Lower leg skin (tissue), 4 donors: ENCODE data around the gene RAB5B. TPM values are rescaled to one million over a fixed set of nuclear protein-coding genes. Genes with fewer than 3 reads are reported as not detected.
"Not testable (repeated sequence)": the region's sequence is repeated elsewhere in the genome, so short reads cannot be mapped to it uniquely, and the experiment has no call there.

Experiments
- DNase-seq, 2 donors: peaks; one replicate each; pipeline ENCODE4 v3.0.0-alpha.2; 2019; ENCODE audit warnings: low spot score in 2 of 2
- H3K4me3 ChIP-seq: fragments of 200-600 bp; sonication (generic); 2 replicates; pipeline ENCODE4 v1.5.1; 2017; ENCODE audit warnings: mild to moderate bottlenecking, low read depth; ENCODE audit not compliant: poor library complexity, severe bottlenecking
- POLR2A ChIP-seq, 2 donors: fragments of 450-650 bp; IDR thresholded peaks; one replicate each; pipeline ENCODE4 v1.6.1; 2016 to 2017; ENCODE audit warnings: antibody characterized with exemption in 2 of 2, mild to moderate bottlenecking in 1 of 2, moderate library complexity in 1 of 2
- WGBS, 2 donors: methylation state at CpG; one replicate each; pipeline ENCODE4 v1.1.5; 2018; 5-methylcytosine and 5-hydroxymethylcytosine counted together
- intact Hi-C: fragments of 100-400 bp; cut with DNase I; formaldehyde crosslinking; loops from one replicate; pipeline ENCODE4 v1.15.0; 2023; ENCODE audit warnings: low total_unique reads
- total RNA-seq, 4 donors: library from RNA; depleted of rRNA; stranded (reverse); fragments of >200 nt; gene quantifications; one replicate each; pipeline ENCODE4 v1.1.0, GENCODE V29; 2016
- TF ChIP-seq, protein P1 (sequence below), 3 donors: fragments of 450-650 bp; IDR thresholded peaks; one replicate each; pipeline ENCODE4 v1.5.1; 2016; ENCODE audit warnings: antibody characterized with exemption in 3 of 3, mild to moderate bottlenecking in 3 of 3, moderate library complexity in 2 of 3

The RAB5B gene
- total RNA-seq, 4 donors from 2014 or later = 96.9 to 141 (median 129) TPM

DNA sequence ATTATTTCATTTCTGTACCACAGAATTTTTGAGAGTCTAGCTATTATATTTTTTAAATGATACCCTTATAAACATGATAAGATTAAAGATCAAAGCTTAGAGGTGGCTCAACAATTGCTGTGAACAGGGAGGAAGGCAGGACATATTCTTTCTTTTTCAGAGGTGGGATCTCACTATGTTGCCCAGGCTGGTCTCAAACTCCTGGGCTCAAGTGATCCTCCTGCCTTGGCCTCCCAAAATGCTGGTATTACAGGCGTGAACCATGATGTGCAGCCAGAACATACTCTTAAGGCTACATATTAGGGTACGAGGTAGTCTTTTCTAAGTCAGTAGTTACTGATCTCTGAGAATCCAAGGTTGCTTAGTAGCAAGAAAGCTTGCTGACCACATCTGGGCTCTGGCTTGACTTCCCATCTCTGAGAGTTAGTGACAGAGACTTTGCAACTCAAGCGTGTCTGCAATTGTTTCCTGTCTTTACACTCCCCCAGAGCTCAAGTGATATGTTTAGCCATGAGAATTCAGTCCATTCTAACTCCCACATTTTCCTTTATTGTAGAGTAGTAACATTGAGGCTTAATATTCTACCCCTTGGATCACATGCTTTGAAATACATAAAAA lies 8.6 kb downstream of the RAB5B start:
- TF ChIP-seq, protein P1, sequence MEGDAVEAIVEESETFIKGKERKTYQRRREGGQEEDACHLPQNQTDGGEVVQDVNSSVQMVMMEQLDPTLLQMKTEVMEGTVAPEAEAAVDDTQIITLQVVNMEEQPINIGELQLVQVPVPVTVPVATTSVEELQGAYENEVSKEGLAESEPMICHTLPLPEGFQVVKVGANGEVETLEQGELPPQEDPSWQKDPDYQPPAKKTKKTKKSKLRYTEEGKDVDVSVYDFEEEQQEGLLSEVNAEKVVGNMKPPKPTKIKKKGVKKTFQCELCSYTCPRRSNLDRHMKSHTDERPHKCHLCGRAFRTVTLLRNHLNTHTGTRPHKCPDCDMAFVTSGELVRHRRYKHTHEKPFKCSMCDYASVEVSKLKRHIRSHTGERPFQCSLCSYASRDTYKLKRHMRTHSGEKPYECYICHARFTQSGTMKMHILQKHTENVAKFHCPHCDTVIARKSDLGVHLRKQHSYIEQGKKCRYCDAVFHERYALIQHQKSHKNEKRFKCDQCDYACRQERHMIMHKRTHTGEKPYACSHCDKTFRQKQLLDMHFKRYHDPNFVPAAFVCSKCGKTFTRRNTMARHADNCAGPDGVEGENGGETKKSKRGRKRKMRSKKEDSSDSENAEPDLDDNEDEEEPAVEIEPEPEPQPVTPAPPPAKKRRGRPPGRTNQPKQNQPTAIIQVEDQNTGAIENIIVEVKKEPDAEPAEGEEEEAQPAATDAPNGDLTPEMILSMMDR (IDR thresholded peaks at IDR 0.05) = no peak
- no peak for TF ChIP-seq POLR2A (IDR thresholded peaks at IDR 0.05)
- no peak for DNase-seq
- intact Hi-C loops = no loop called here
- H3K4me3 ChIP-seq = no peak overlapping the region
- 70 to 80% methylated on average over 3 of the region's 3 CpGs for WGBS, 2 donors

DNA sequence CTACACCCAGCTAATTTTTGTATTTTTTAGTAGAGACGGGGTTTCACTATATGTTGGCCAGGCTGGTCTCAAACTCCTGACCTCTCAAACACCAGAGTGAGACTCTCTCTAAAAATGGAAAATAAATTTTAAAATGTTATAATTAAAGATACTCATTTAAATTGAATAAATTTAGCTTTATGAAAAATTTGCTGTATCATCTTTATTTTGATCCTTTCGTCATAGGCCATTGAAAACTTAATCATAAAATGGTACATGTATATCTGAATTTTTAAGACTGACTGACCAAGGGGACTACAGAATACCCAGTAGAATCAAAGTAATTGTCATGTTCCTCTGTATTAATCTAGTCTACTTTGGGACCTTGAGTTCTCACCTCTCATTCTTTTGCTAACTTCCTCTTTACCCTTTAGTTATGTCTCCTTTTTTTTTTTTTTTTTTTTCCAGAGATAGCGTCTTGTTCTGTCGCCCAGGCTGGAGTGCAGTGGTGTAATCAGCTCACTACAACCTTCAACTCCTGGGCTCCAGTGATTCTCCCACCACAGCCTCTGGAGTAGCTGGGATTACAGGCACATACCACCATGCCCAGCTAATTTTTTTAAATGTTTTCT lies 9.5 kb downstream of the RAB5B start:
- TF ChIP-seq POLR2A (IDR thresholded peaks at IDR 0.05) = no peak
- TF ChIP-seq, protein P1 (IDR thresholded peaks at IDR 0.05) = no peak
- DNase-seq = no peak
- WGBS, 2 donors = 81 to 83% methylated on average over 4 of the region's 4 CpGs
- H3K4me3 ChIP-seq = no peak overlapping the region
- intact Hi-C loops = no loop called here

DNA sequence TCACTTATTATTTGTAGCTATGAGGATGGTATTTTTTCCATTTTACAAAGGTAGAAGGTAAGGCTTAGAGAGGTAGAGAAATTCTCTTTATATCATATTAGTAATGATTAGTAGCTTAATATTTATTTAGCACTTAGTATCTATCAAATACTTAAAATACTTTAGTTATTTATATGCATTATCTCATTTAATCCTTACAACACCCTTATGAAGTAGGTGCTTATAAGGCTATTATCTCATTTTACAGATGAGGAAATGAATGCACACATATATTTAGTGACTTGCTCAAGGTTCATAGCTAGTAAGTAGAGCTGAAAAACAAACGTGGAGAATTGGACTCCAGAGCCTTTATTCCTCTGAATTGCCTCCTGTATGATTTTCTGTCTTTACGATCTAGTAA lies 11.0 kb downstream of the RAB5B start:
- DNase-seq = no peak
- WGBS, 2 donors = 69 to 76% methylated on average over 2 of the region's 2 CpGs
- no peak overlapping the region for H3K4me3 ChIP-seq
- TF ChIP-seq, protein P1 (IDR thresholded peaks at IDR 0.05) = no peak
- no peak for TF ChIP-seq POLR2A (IDR thresholded peaks at IDR 0.05)
- intact Hi-C loops = no loop called here

DNA sequence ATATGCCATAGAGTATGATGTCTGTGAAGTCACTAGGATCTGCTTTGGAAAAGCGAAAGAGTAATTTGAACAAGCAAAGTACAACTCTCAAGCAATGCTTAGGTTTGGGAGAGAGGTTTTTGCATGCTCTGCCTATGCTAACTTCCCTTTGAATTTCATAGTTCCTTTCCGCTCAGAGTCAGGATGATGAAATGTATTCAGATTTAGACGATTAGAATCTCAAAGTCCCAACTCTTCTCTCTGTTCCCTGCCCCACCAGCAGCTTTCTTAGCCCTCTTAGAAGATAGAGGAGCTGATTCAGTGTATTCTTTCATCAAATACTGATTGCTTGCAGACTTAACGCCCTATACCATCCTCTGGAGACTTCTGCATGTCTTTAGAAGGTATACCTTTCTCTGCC lies 11.5 kb downstream of the RAB5B start:
- TF ChIP-seq, protein P1 (IDR thresholded peaks at IDR 0.05) = no peak
- no peak for TF ChIP-seq POLR2A (IDR thresholded peaks at IDR 0.05)
- intact Hi-C loops = no loop called here
- 91 to 93% methylated on average over 4 of the region's 4 CpGs for WGBS, 2 donors
- DNase-seq = no peak
- no peak overlapping the region for H3K4me3 ChIP-seq

DNA sequence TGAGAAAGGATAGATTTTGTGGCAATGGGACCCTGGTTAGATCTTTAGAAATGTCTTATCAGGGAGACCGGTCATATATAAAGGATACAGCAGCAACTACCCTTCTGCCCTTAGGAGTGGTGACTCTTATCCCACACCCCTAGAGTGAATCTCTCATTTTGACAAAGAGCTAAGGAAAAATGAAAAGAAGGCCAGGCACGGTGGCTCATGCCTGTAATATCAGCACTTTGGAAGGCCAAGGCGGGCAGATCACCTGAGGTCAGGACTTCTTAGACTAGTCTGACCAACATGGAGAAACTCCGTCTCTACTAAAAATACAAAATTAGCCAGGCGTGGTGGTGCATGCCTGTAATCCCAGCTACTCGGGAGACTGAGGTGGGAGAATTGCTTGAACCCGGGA lies 12.1 kb downstream of the RAB5B start:
- intact Hi-C loops = not testable (repeated sequence)

DNA sequence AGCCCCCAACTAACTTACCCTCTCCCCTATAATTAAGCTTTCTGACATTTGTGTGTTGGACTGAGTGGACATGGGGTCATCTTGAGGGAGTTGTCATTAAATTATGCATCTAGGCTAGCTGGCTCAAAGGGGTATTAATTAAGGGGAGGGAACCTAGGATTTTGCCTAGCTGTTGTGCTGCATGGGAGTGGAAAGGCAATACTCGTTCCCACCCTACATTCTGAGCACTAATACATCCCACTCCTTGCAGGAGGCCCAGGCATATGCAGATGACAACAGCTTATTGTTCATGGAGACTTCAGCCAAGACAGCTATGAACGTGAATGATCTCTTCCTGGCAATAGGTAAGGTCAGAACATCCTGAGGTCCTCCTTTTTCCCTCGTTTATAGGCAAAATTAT lies 17.2 kb downstream of the RAB5B start:
- intact Hi-C loops = no loop called here
- no peak overlapping the region for H3K4me3 ChIP-seq
- no peak for DNase-seq
- TF ChIP-seq POLR2A (IDR thresholded peaks at IDR 0.05) = no peak
- TF ChIP-seq, protein P1 (IDR thresholded peaks at IDR 0.05) = no peak
- WGBS, 2 donors = 77 to 89% methylated on average over 3 of the region's 3 CpGs

More for the DNA sequence above, 12.1 kb downstream of the RAB5B start:
- H3K4me3 ChIP-seq, DNase-seq: not testable (repeated sequence)
- WGBS, 2 donors = 93 to 96% methylated on average over 7 of the region's 7 CpGs
